Skeletal muscle satellite cell (primary cell): Measurements from ENCODE around the gene DEGS1. TPM values are rescaled to one million over a fixed set of nuclear protein-coding genes. Genes with fewer than 3 reads are reported as not detected.

Source experiments
- small RNA-seq: library from RNA; depleted of rRNA; stranded (forward); fragments of <200 nt; gene quantifications from one replicate; pipeline ENCODE3, GENCODE V24; 2012

DEGS1 gene

Small RNA genes within 50 kb of the gene (small RNA-seq; reads per million reads assigned to genes)
- gene AC092809.3 (not detected), gene RF00139 (not detected)
